ENCODE data around the gene NUDT3. TPM values are rescaled to one million over a fixed set of nuclear protein-coding genes. Genes with fewer than 3 reads are reported as not detected.

NUDT3 gene
- total RNA-seq, 1 donor = 24.4 TPM

GRCh38 chr6:34386316-34387137, 5.9 kb downstream of the NUDT3 start:
- H3K4me3 ChIP-seq (ENCODE audit: low read depth, low read length) = no peak overlapping the region
- DNase-seq (ENCODE audit: low read depth) = peak; percentile 88
- TF ChIP-seq CTCF (IDR thresholded peaks at IDR 0.05; ENCODE audit: insufficient read depth, low read length) = no peak

GRCh38 chr6:34385793-34386195, 6.7 kb downstream of the NUDT3 start:
- no peak for TF ChIP-seq CTCF (IDR thresholded peaks at IDR 0.05; ENCODE audit: insufficient read depth, low read length)
- DNase-seq (ENCODE audit: low read depth) = no peak
- H3K4me3 ChIP-seq (ENCODE audit: low read depth, low read length) = no peak overlapping the region

- no peak for DNase-seq (ENCODE audit: low read depth)
- no peak for TF ChIP-seq CTCF (IDR thresholded peaks at IDR 0.05; ENCODE audit: insufficient read depth, low read length)
- H3K4me3 ChIP-seq (ENCODE audit: low read depth, low read length) = no peak overlapping the region
These were observed 7.9 kb downstream of the NUDT3 start for GRCh38 chr6:34384321-34385153.

GRCh38 chr6:34383656-34384320, 8.7 kb downstream of the NUDT3 start:
- H3K4me3 ChIP-seq (ENCODE audit: low read depth, low read length) = no peak overlapping the region
- peak; percentile 24 for DNase-seq (ENCODE audit: low read depth)
- no peak for TF ChIP-seq CTCF (IDR thresholded peaks at IDR 0.05; ENCODE audit: insufficient read depth, low read length)

GRCh38 chr6:34383161-34383631, 9.3 kb downstream of the NUDT3 start:
- H3K4me3 ChIP-seq (ENCODE audit: low read depth, low read length) = no peak overlapping the region
- DNase-seq (ENCODE audit: low read depth) = peak; percentile 44
- no peak for TF ChIP-seq CTCF (IDR thresholded peaks at IDR 0.05; ENCODE audit: insufficient read depth, low read length)

- H3K4me3 ChIP-seq (ENCODE audit: low read depth, low read length) = no peak overlapping the region
- peak; percentile 16 for DNase-seq (ENCODE audit: low read depth)
- TF ChIP-seq CTCF (IDR thresholded peaks at IDR 0.05; ENCODE audit: insufficient read depth, low read length) = no peak
These were observed 11.4 kb downstream of the NUDT3 start for GRCh38 chr6:34381081-34381480.
